HL-60 (cell line): ENCODE results near the gene KLHDC3.

Source experiments
- CTCF ChIP-seq: IDR thresholded peaks from one replicate; pipeline ENCODE4 v1.5.1; 2011; ENCODE audit warnings: low read length, control low read depth, inconsistent platforms; ENCODE audit not compliant: insufficient read depth
- GABPA ChIP-seq: IDR thresholded peaks from 2 replicates; pipeline ENCODE4 v1.6.1; 2012; ENCODE audit warnings: low read depth
- POLR2AphosphoS5 ChIP-seq: IDR thresholded peaks from 2 replicates; pipeline ENCODE4 v1.6.1; 2012; ENCODE audit warnings: low read depth
- REST ChIP-seq: IDR thresholded peaks from 2 replicates; pipeline ENCODE4 v1.6.1; 2012; ENCODE audit warnings: low read depth; ENCODE audit not compliant: insufficient replicate concordance
- SPI1 ChIP-seq: IDR thresholded peaks from 2 replicates; pipeline ENCODE4 v1.6.1; 2012; ENCODE audit warnings: low read depth, mild to moderate bottlenecking, borderline replicate concordance

- TF ChIP-seq POLR2AphosphoS5 (no peak), CTCF (no peak), REST (no peak), GABPA (no peak), SPI1 (no peak)
Measured at GRCh38 chr6:43007126-43007525, 6.9 kb upstream of the KLHDC3 start.
